Stimulated activated CD4-positive, alpha-beta T cell treated with anti-CD3 and anti-CD28 coated beads, Interleukin-2, amount 100 ng/mL, for 4 hours (primary cell): ENCODE data around the gene CCL7.

Experiments used
- DNase-seq: peaks from one replicate; pipeline ENCODE4 v3.0.0-alpha.2; 2020; ENCODE audit warnings: low read depth

Gene CCL7

GRCh38 chr17:34246881-34247280 lies 23.1 kb upstream of the CCL7 start:
- no peak for DNase-seq

- no peak for DNase-seq
Measured at GRCh38 chr17:34248511-34249024, 21.5 kb upstream of the CCL7 start.

GRCh38 chr17:34249061-34249460 lies 21.0 kb upstream of the CCL7 start:
- no peak for DNase-seq

- no peak for DNase-seq
Measured at GRCh38 chr17:34249478-34249877, 20.5 kb upstream of the CCL7 start.

GRCh38 chr17:34251186-34251585 lies 18.8 kb upstream of the CCL7 start:
- DNase-seq, result no peak

- DNase-seq, result no peak
Measured at GRCh38 chr17:34252095-34252443, 18.0 kb upstream of the CCL7 start.

GRCh38 chr17:34252444-34253138 lies 17.4 kb upstream of the CCL7 start:
- DNase-seq, result no peak

GRCh38 chr17:34253139-34253525 lies 16.9 kb upstream of the CCL7 start:
- no peak for DNase-seq

GRCh38 chr17:34254146-34254545 lies 15.9 kb upstream of the CCL7 start:
- no peak for DNase-seq

- no peak for DNase-seq
Measured at GRCh38 chr17:34254651-34255380, 15.2 kb upstream of the CCL7 start, which contains the start of gene CCL2. Gene CCL2, plus strand, starts transcription at chr17:34255285. Its CDS starts 65 bp downstream, at chr17:34255350.

- DNase-seq, result no peak
Measured at GRCh38 chr17:34255381-34255732, 14.7 kb upstream of the CCL7 start.

- DNase-seq, result no peak
Measured at GRCh38 chr17:34255841-34256240, 14.2 kb upstream of the CCL7 start.

- no peak for DNase-seq
Measured at GRCh38 chr17:34257299-34257985, 12.6 kb upstream of the CCL7 start.

GRCh38 chr17:34257986-34258326 lies 12.1 kb upstream of the CCL7 start:
- DNase-seq, result no peak

GRCh38 chr17:34259146-34259545 lies 10.9 kb upstream of the CCL7 start:
- DNase-seq, result no peak

GRCh38 chr17:34260861-34261260 lies 9.2 kb upstream of the CCL7 start:
- no peak for DNase-seq

- no peak for DNase-seq
Measured at GRCh38 chr17:34261568-34262337, 8.3 kb upstream of the CCL7 start.

- DNase-seq, result no peak
Measured at GRCh38 chr17:34265711-34266110, 4.3 kb upstream of the CCL7 start.

- DNase-seq, result no peak
Measured at GRCh38 chr17:34275881-34276280, 5.9 kb downstream of the CCL7 start.

- DNase-seq, result no peak
Measured at GRCh38 chr17:34276826-34277225, 6.8 kb downstream of the CCL7 start.

GRCh38 chr17:34283571-34283970 lies 13.6 kb downstream of the CCL7 start:
- no peak for DNase-seq

- no peak for DNase-seq
Measured at GRCh38 chr17:34285286-34285792, 15.3 kb downstream of the CCL7 start, which contains the start of gene CCL11. Gene CCL11, plus strand, starts transcription at chr17:34285742. Its CDS starts 67 bp downstream, at chr17:34285809.
